ENCODE results near the gene SPTLC2.

The SPTLC2 gene

GRCh38 chr14:77526266-77526665 lies 90.2 kb downstream of the SPTLC2 start:
- H3K27ac ChIP-seq: no peak overlapping the region
- TF ChIP-seq CTCF (conservative IDR thresholded peaks at IDR 0.05): no peak

GRCh38 chr14:77524536-77524935 lies 91.9 kb downstream of the SPTLC2 start:
- H3K27ac ChIP-seq: no peak overlapping the region
- TF ChIP-seq CTCF (conservative IDR thresholded peaks at IDR 0.05): no peak

- no peak overlapping the region for H3K27ac ChIP-seq
- no peak for TF ChIP-seq CTCF (conservative IDR thresholded peaks at IDR 0.05)
These were observed 93.3 kb downstream of the SPTLC2 start for GRCh38 chr14:77523109-77523508.

- no peak overlapping the region for H3K27ac ChIP-seq
- no peak for TF ChIP-seq CTCF (conservative IDR thresholded peaks at IDR 0.05)
These were observed 95.9 kb downstream of the SPTLC2 start for GRCh38 chr14:77520555-77520954.

GRCh38 chr14:77516126-77516525 lies 100.3 kb downstream of the SPTLC2 start:
- TF ChIP-seq CTCF (conservative IDR thresholded peaks at IDR 0.05): no peak
- H3K27ac ChIP-seq: no peak overlapping the region

- no peak for TF ChIP-seq CTCF (conservative IDR thresholded peaks at IDR 0.05)
- H3K27ac ChIP-seq: no peak overlapping the region
These were observed 104.8 kb downstream of the SPTLC2 start for GRCh38 chr14:77511486-77512162.

- no peak overlapping the region for H3K27ac ChIP-seq
- TF ChIP-seq CTCF (conservative IDR thresholded peaks at IDR 0.05): no peak
These were observed 107.1 kb downstream of the SPTLC2 start for GRCh38 chr14:77509366-77509765.

Measured in VCaP (cell line).